Cardiac muscle cell (in vitro differentiated cells and primary cell): ENCODE results near the gene AKT1. TPM values are rescaled to one million over a fixed set of nuclear protein-coding genes. Genes with fewer than 3 reads are reported as not detected.
A peak's percentile ranks its signal among the peaks of the same experiment; 100 is the strongest.

Experiments used
- DNase-seq, 2 donors: peaks; one replicate each; pipeline versions ENCODE4 v3.0.0 to v3.0.0-alpha.2; 2010 to 2017; ENCODE audit warnings: low read depth in 1 of 2, low spot score in 1 of 2
- H3K27ac ChIP-seq: fragments of 200-600 bp; sonication (generic); 2 replicates; pipeline ENCODE4 v1.5.1; 2016
- H3K27me3 ChIP-seq: fragments of 200-600 bp; sonication (generic); 2 replicates; pipeline ENCODE4 v1.6.0; 2016; ENCODE audit warnings: control low read depth
- H3K36me3 ChIP-seq: fragments of 200-600 bp; sonication (generic); 2 replicates; pipeline ENCODE4 v1.5.1; 2016; ENCODE audit warnings: control low read depth
- H3K4me1 ChIP-seq: fragments of 200-600 bp; sonication (generic); 2 replicates; pipeline ENCODE4 v1.8.1; 2017; ENCODE audit warnings: low read depth, mild to moderate bottlenecking, mixed run types
- H3K4me3 ChIP-seq: fragments of 200-600 bp; sonication (generic); 2 replicates; pipeline ENCODE4 v1.5.1; 2016; ENCODE audit warnings: mild to moderate bottlenecking
- H3K9me3 ChIP-seq: fragments of 200-600 bp; sonication (generic); 2 replicates; pipeline ENCODE4 v1.5.1; 2017; ENCODE audit warnings: low read depth, mild to moderate bottlenecking, control low read depth
- CTCF ChIP-seq: IDR thresholded peaks from 2 replicates; pipeline ENCODE4 v1.5.1; 2012; ENCODE audit warnings: low read depth, mild to moderate bottlenecking, low read length
- polyA plus RNA-seq: library from polyadenylated mRNA; unstranded; fragments of >200 nt; fragmentation: Nextera tagmentation; extraction: Ambion mirVana; gene quantifications from 2 replicates; pipeline ENCODE4 v1.2.1, GENCODE V29; 2016
- total RNA-seq: library from RNA; depleted of rRNA; stranded (reverse); fragments of >200 nt; gene quantifications from 2 replicates; pipeline ENCODE4 v1.2.3, GENCODE V29; 2016

Gene AKT1
- total and polyA plus RNA-seq, 2 experiments from 2014 or later, result 173 to 242 TPM

GRCh38 chr14:104779776-104780512 is 15.6 kb downstream of the AKT1 start:
- no peak overlapping the region for H3K27ac ChIP-seq
- no peak for TF ChIP-seq CTCF
- peaks cover 6% of the 10 kb centered on the region for H3K36me3 ChIP-seq
- no peak for DNase-seq
- no peaks in the 10 kb centered on the region for H3K9me3 ChIP-seq
- peaks cover 5% of the 10 kb centered on the region for H3K4me1 ChIP-seq
- no peak overlapping the region for H3K4me3 ChIP-seq
- no peaks in the 10 kb centered on the region for H3K27me3 ChIP-seq

DNA sequence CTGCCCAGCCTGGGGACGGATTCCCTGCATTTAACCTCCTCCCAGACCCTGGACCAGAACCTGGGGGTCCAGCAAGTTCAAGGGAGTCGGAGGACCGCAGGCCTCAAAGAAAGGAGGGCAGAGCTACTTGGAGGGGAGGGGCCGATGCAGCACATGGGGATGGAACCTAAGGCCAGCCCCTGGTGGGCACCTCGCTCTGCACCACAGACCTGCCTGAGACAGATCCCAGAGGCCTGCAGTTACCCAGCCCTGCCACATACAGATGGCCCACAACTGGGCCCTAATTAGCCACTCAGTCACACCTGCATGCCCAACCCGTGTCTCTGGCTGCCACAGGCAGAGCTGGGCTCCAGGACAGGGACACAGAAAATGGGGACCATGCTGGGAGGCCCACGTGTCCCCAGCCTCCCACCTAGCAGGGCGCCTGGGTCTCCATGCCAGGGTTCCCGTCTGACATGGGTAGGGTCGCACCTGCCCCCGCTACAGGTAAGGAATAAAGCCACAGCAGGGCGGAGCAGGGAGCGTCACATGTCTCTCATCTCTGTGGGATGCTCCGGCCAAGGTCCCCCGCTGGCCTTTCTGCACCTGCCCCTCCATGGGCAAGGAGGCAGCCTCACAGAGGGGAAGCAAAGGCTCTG is 16.7 kb downstream of the AKT1 start:
- H3K36me3 ChIP-seq, result peaks cover 6% of the 10 kb centered on the region
- no peak overlapping the region for H3K4me3 ChIP-seq
- DNase-seq, result no peak
- H3K27me3 ChIP-seq, result no peaks in the 10 kb centered on the region
- H3K4me1 ChIP-seq, result peaks cover 5% of the 10 kb centered on the region
- no peaks in the 10 kb centered on the region for H3K9me3 ChIP-seq
- no peak for TF ChIP-seq CTCF
- H3K27ac ChIP-seq, result peak overlapping the region; percentile 66

DNA sequence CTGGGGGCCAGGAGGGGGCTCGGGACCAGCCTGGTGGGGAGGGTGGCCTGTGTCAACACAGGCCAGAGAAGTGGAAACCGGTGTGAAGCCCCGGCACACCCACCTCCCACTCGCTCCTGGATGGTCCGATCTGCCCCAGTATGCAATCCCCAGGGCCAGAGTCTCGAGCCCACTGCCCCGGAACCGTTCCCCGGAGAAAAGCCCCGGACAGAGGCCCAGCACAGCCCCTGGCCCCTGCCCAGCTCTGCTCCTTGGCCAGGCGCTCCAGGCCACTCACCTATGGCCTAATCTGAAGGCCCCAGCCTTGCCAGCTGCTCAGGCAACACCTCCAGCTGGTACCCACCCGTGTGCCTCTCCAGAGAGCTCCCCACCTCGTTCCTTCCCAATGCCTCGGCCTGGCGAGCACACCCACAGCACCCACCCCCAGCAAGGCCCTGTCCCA is 17.7 kb downstream of the AKT1 start:
- Histone ChIP-seq H3K36me3 (peaks cover 11% of the 10 kb centered on the region), H3K27me3 (no peaks in the 10 kb centered on the region), H3K4me1 (peaks cover 5% of the 10 kb centered on the region), H3K9me3 (no peaks in the 10 kb centered on the region), H3K27ac (peak overlapping the region; percentile 66), H3K4me3 (no peak overlapping the region)
- no peak for DNase-seq
- no peak for TF ChIP-seq CTCF

DNA sequence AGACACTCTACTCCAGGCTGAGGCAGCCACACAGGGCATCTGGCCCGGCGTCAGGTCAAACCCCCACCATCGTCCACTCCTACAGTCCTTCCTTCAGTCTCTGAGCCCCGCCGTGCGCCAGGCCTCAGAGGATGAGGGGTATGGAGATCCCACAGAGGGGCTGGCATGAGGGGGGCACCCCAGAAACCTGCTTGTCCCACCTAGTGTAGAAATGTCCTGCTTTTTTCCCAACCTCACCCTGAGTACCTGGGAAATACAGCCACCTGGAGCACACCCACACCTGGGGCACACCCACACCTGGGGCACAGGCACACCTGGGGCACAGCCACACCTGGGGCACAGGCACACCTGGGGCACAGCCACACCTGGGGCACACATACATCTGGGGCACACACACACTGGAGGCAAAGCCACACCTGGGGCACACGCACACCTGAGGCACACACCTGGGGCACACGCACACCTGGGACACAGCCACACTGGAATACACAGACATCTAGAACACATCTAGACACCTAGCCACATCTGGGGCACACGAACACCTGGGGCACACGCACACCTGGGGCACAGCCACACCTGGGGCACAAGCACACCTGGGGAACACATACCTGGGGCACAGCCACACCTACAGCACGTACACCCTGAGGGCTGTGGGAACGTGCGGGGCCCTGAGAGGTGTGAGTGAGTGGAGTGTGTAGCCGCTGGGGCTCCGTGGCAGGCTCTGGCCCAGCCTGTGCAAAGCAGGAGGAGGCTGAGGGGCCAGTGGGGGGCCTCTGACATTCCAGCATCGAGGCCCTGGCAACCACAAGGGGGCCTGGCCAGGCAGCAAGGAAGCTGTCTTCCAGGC is 18.4 kb downstream of the AKT1 start:
- Histone ChIP-seq H3K27me3 (no peaks in the 10 kb centered on the region), H3K4me3 (no peak overlapping the region), H3K9me3 (no peaks in the 10 kb centered on the region), H3K27ac (peak overlapping the region; percentile 66), H3K4me1 (peaks cover 5% of the 10 kb centered on the region), H3K36me3 (peaks cover 16% of the 10 kb centered on the region)
- no peak for TF ChIP-seq CTCF
- DNase-seq, result peak in 1 of 2 donors; percentile 23

GRCh38 chr14:104776481-104776880 is 19.1 kb downstream of the AKT1 start:
- peaks cover 19% of the 10 kb centered on the region for H3K36me3 ChIP-seq
- H3K4me3 ChIP-seq, result no peak overlapping the region

More at GRCh38 chr14:104776481-104776880, 19.1 kb downstream of the AKT1 start:
- H3K27ac ChIP-seq, result no peak overlapping the region
- TF ChIP-seq CTCF, result no peak
- H3K9me3 ChIP-seq, result no peaks in the 10 kb centered on the region
- peaks cover 5% of the 10 kb centered on the region for H3K4me1 ChIP-seq
- no peak for DNase-seq
- H3K27me3 ChIP-seq, result no peaks in the 10 kb centered on the region
